ENCODE data around the gene SLC8A1. TPM values are rescaled to one million over a fixed set of nuclear protein-coding genes. Genes with fewer than 3 reads are reported as not detected.

SLC8A1 gene
- total RNA-seq, 1 experiment from 2014 or later = 1.7 TPM

GRCh38 chr2:40361478-40361877 is 90.4 kb downstream of the SLC8A1 start:
- Histone ChIP-seq H3K23ac (ENCODE audit: insufficient read length, low read depth, low read length) (no peak overlapping the region), H3K27me3 (ENCODE audit: insufficient read depth, low read length) (no peaks in the 10 kb centered on the region), H3K18ac (ENCODE audit: insufficient read length, low read depth, low read length) (no peak overlapping the region), H3K4me1 (ENCODE audit: insufficient read depth, low read length) (no peaks in the 10 kb centered on the region), H2BK15ac (ENCODE audit: low read depth, low read length) (no peak overlapping the region), H2AK5ac (ENCODE audit: insufficient read length, low read length) (no peak overlapping the region), H3K4ac (ENCODE audit: low read depth, low read length) (no peak overlapping the region), H3K14ac (ENCODE audit: insufficient read depth, low read length) (no peak overlapping the region), H2BK12ac (ENCODE audit: insufficient read length, low read depth, low read length) (no peak overlapping the region), H4K91ac (ENCODE audit: insufficient read length, low read depth, low read length) (no peak overlapping the region), H3K4me2 (ENCODE audit: insufficient read depth, insufficient read length, low read length) (no peak overlapping the region), H3K27ac (ENCODE audit: insufficient read length, low read depth, low read length) (no peak overlapping the region), H3K79me2 (ENCODE audit: insufficient read depth, low read length) (no peaks in the 10 kb centered on the region), H3K23me2 (ENCODE audit: insufficient read length, low read depth, low read length, poor library complexity, severe bottlenecking) (no peaks in the 10 kb centered on the region), H4K5ac (ENCODE audit: insufficient read length, low read depth, low read length) (no peak overlapping the region), H3T11ph (ENCODE audit: low read length) (no peak overlapping the region), H3K56ac (ENCODE audit: insufficient read length, low read depth, low read length) (no peak overlapping the region), H2BK5ac (ENCODE audit: insufficient read length, low read length) (no peak overlapping the region), H3K9me3 (ENCODE audit: control insufficient read depth, low read depth, low read length) (no peaks in the 10 kb centered on the region), H3K79me1 (ENCODE audit: insufficient read depth, low read depth, low read length, poor library complexity, severe bottlenecking) (no peaks in the 10 kb centered on the region), H3K9ac (ENCODE audit: extremely low read depth, insufficient read length, low read length) (no peak overlapping the region), H2BK20ac (ENCODE audit: low read depth, low read length, poor library complexity, severe bottlenecking) (no peak overlapping the region), H4K20me1 (ENCODE audit: control insufficient read depth, insufficient read depth, insufficient read length) (no peaks in the 10 kb centered on the region), H2AFZ (ENCODE audit: low read length) (no peak overlapping the region), H4K8ac (replicated peaks; ENCODE audit: insufficient read length, low read depth, low read length) (no peak overlapping the region), H2BK120ac (ENCODE audit: low read depth, low read length, poor library complexity, severe bottlenecking) (no peak overlapping the region)
- Mint-ChIP-seq H3K4me1 (peaks cover 4 to 7% of the 10 kb centered on the region in 2 experiments), H3K9me3 (no peaks in the 10 kb centered on the region), H3K4me3 (no peak overlapping the region), H3K27me3 (ENCODE audit: low read depth) (no peaks in the 10 kb centered on the region), H3K27ac (no peak overlapping the region), H3K36me3 (ENCODE audit: insufficient read depth in 1 of 3, low read depth in 3 of 3) (no peaks in the 10 kb centered on the region)
- no peak for TF ChIP-seq CTCF (conservative IDR thresholded peaks at IDR 0.05)
- DNase-seq = no peak
- no CpG with 5 or more reads among the region's 4 CpGs for WGBS (ENCODE audit: extremely low coverage, insufficient read length, low lambda C conversion rate)

All from H9 (cell line).